HUES48 (cell line): ENCODE results near the gene HNRNPC.
"Not testable (repeated sequence)": the region's sequence is repeated elsewhere in the genome, so short reads cannot be mapped to it uniquely, and the experiment has no call there.

ENCODE experiments used
- H3K27ac ChIP-seq: one replicate; pipeline ENCODE4 v1.7.0; 2013; ENCODE audit warnings: low read depth, low read length, inconsistent platforms
- H3K27me3 ChIP-seq: 2 replicates; pipeline ENCODE4 v1.6.1; 2013; ENCODE audit warnings: mild to moderate bottlenecking, low read length; ENCODE audit not compliant: control insufficient read depth, insufficient read depth
- H3K36me3 ChIP-seq: 2 replicates; pipeline ENCODE4 v1.6.1; 2013; ENCODE audit warnings: low read length; ENCODE audit not compliant: control insufficient read depth, insufficient read depth
- H3K4me1 ChIP-seq: 2 replicates; pipeline ENCODE4 v1.6.1; 2013; ENCODE audit warnings: mild to moderate bottlenecking, low read length; ENCODE audit not compliant: control insufficient read depth, insufficient read depth
- H3K4me3 ChIP-seq: 2 replicates; pipeline ENCODE4 v1.5.1; 2013; ENCODE audit warnings: mild to moderate bottlenecking, low read depth, low read length
- H3K9ac ChIP-seq: 2 replicates; pipeline ENCODE4 v1.6.1; 2013; ENCODE audit warnings: mild to moderate bottlenecking, low read depth, low read length, moderate library complexity
- H3K9me3 ChIP-seq: 2 replicates; pipeline ENCODE4 v1.6.1; 2013; ENCODE audit warnings: low read length; ENCODE audit not compliant: control insufficient read depth, insufficient read depth

HNRNPC gene

DNA sequence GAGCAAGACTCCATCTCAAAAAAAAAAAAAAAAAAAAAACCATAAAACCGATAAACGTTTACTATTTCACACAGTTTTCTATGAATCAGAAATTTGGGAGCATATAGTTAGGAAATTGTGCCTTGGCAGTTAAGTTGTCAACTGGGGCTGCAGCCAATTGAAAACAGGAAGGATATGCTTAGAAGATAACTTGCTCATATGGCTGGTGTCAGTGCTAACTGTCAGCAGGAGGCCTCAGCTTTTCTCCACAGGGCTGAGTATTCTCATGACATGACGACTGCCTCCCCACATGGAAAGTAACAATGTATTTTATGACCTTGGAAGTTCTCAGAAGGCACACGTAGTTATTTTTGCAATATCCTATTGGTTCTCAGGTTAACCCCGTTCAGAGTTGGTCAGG is 83.8 kb downstream of the HNRNPC start:
- no peaks in the 10 kb centered on the region for H3K4me1 ChIP-seq

GRCh38 chr14:21184254-21184653 is 85.0 kb downstream of the HNRNPC start:
- Histone ChIP-seq H3K27ac (no peak overlapping the region), H3K27me3 (no peaks in the 10 kb centered on the region), H3K4me1 (no peaks in the 10 kb centered on the region), H3K36me3 (no peaks in the 10 kb centered on the region), H3K9ac (no peak overlapping the region), H3K9me3 (no peaks in the 10 kb centered on the region), H3K4me3 (no peak overlapping the region)

More for the DNA sequence above, 83.8 kb downstream of the HNRNPC start:
- Histone ChIP-seq H3K9me3 (no peaks in the 10 kb centered on the region), H3K27me3 (no peaks in the 10 kb centered on the region), H3K27ac (no peak overlapping the region), H3K36me3 (no peaks in the 10 kb centered on the region), H3K9ac (no peak overlapping the region), H3K4me3 (no peak overlapping the region)

GRCh38 chr14:21182166-21182565 is 87.1 kb downstream of the HNRNPC start:
- no peaks in the 10 kb centered on the region for H3K36me3 ChIP-seq
- H3K27me3 ChIP-seq: no peaks in the 10 kb centered on the region
- H3K9me3 ChIP-seq: no peaks in the 10 kb centered on the region
- no peak overlapping the region for H3K9ac ChIP-seq
- no peak overlapping the region for H3K4me3 ChIP-seq
- H3K4me1 ChIP-seq: no peaks in the 10 kb centered on the region
- H3K27ac ChIP-seq: no peak overlapping the region

GRCh38 chr14:21171128-21171527 is 98.1 kb downstream of the HNRNPC start:
- no peak overlapping the region for H3K4me3 ChIP-seq
- no peaks in the 10 kb centered on the region for H3K4me1 ChIP-seq

DNA sequence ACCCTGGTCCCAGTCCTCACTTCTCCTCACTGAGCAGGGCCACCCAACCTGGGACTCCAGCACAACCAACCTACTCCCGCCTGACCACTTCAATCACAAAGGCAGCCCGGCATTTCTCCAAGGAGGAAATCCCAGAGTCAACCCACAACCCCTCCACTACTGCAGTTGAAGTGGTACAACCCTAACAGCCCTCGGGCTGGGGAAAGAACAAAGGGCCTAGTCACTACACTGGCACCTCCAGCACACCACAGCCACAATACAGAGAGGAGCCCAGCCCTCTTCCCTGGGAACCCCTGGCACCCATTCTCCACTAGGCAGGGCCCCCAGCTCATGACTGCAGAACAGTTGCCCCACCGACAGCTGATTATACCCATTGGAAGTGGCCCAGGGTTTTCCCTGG is 99.7 kb downstream of the HNRNPC start:
- H3K9me3 ChIP-seq: no peaks in the 10 kb centered on the region
- no peaks in the 10 kb centered on the region for H3K36me3 ChIP-seq
- H3K9ac ChIP-seq: no peak overlapping the region
- no peaks in the 10 kb centered on the region for H3K27me3 ChIP-seq
- H3K27ac ChIP-seq: no peak overlapping the region
- no peaks in the 10 kb centered on the region for H3K4me1 ChIP-seq
- no peak overlapping the region for H3K4me3 ChIP-seq

More at GRCh38 chr14:21171128-21171527, 98.1 kb downstream of the HNRNPC start:
- no peak overlapping the region for H3K9ac ChIP-seq
- no peak overlapping the region for H3K27ac ChIP-seq
- H3K36me3 ChIP-seq: no peaks in the 10 kb centered on the region
- no peaks in the 10 kb centered on the region for H3K27me3 ChIP-seq
- H3K9me3 ChIP-seq: no peaks in the 10 kb centered on the region

DNA sequence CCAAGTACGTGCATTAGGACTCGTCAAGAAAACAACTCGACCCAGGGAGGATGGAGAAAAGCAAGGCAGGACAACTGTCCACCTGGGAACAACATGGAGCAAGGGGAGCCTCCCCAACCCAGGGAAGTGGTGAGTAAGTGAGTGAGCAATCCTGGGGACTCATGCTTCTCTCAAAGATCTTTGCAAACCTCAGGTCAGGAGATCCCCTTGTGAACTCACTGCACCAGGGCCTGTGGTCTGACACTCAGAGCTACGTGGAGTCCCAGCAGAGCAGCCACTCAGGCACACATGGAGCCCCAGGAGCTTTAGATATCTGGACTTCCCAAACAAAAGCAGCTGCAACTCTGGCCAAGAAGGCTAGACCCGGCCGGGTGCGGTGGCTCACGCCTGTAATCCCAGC is 101.2 kb downstream of the HNRNPC start:
- Histone ChIP-seq H3K36me3 (no peaks in the 10 kb centered on the region), H3K4me1 (no peaks in the 10 kb centered on the region), H3K27ac (no peak overlapping the region), H3K4me3 (no peak overlapping the region), H3K9ac (no peak overlapping the region), H3K9me3 (no peaks in the 10 kb centered on the region), H3K27me3 (no peaks in the 10 kb centered on the region)

DNA sequence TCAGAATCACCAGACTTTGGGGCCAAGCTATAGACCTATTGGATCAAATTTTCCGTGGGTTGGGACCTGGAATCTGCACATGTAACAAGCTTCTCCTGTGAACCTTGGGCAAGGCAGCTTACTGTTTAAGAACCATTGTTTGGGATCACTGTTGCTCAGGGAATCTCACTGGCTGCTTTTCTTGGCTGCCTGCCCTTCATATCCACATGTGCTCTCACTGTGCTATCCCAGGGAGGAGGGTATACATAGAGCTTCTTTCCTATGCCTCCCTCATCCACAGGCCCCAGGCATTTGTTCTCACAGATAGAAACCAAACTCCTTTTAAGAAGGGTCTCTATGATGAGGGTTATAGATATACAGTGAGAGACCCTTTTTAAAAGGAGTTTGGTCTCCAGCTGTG is 103.6 kb downstream of the HNRNPC start:
- not testable (repeated sequence) for H3K9me3 ChIP-seq, H3K36me3 ChIP-seq, H3K9ac ChIP-seq, H3K27me3 ChIP-seq, H3K4me1 ChIP-seq, H3K4me3 ChIP-seq, H3K27ac ChIP-seq

GRCh38 chr14:21165002-21165605 is 104.1 kb downstream of the HNRNPC start:
- H3K36me3 ChIP-seq, H3K4me3 ChIP-seq, H3K9ac ChIP-seq, H3K9me3 ChIP-seq, H3K27me3 ChIP-seq, H3K27ac ChIP-seq, H3K4me1 ChIP-seq: not testable (repeated sequence)

DNA sequence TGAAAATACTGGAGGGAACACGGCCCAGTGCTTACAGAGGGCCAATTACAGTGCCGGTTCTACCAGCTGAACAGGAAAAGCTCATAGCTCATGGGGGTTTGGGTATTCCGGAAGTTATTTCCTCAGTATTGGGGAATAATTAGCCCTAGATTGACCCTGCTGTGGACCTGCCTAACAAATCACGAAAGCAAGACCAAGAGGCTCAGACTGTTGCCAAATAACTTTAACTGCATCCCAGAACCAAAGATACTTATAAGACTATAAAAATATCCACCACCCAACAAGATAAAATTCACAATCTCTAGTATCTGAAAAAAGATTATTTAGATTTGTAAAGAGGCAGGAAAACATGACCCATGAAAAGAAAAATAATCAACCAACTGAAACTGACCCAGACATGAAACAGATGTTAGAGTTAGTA is 105.4 kb downstream of the HNRNPC start:
- Histone ChIP-seq H3K9ac (no peak overlapping the region), H3K27ac (no peak overlapping the region), H3K36me3 (no peaks in the 10 kb centered on the region), H3K4me3 (no peak overlapping the region), H3K9me3 (no peaks in the 10 kb centered on the region), H3K27me3 (no peaks in the 10 kb centered on the region; the same call in 1 of the 2 replicates), H3K4me1 (no peaks in the 10 kb centered on the region)

- Histone ChIP-seq H3K4me3 (no peak overlapping the region), H3K9ac (no peak overlapping the region), H3K27me3 (no peaks in the 10 kb centered on the region; the same call in 1 of the 2 replicates), H3K27ac (no peak overlapping the region), H3K4me1 (no peaks in the 10 kb centered on the region), H3K36me3 (no peaks in the 10 kb centered on the region), H3K9me3 (no peaks in the 10 kb centered on the region)
Measured at GRCh38 chr14:21162081-21162480, 107.2 kb downstream of the HNRNPC start.

DNA sequence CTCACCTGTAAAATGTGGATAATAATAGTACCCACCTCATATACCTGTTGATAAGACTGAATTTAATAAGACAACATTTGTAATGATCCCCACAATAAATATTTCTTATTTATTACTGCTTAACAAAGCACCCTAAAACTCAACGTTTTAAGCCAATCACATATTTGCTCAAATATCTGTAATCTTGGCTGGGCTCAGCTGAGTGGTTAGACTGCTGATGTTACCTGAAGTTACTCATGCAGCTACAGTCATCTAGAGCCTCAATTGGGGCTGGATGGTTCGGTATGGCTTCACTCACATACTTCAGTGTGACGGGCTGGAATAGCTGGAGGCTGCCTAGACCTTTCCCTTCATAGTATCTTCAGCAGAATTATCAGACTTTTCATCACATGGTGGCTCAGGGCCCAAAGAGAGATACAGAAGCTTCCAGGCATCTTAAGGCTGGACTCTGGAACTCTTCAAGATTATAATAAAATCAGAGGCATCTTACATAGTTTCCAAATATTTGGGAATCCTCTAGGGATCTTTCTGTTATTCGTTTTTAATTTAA is 109.1 kb downstream of the HNRNPC start:
- Histone ChIP-seq H3K4me3 (no peak overlapping the region), H3K36me3 (no peaks in the 10 kb centered on the region), H3K9me3 (no peaks in the 10 kb centered on the region), H3K27ac (no peak overlapping the region), H3K9ac (no peak overlapping the region), H3K27me3 (no peaks in the 10 kb centered on the region; the same call in 1 of the 2 replicates), H3K4me1 (no peaks in the 10 kb centered on the region)
